Parathyroid adenoma (tissue), 2 donors: Measurements from ENCODE around the gene CDK13.

Experiments used
- H2AFZ ChIP-seq: fragments of 300-600 bp; sonication (generic); one replicate; pipeline ENCODE4 v1.7.0; 2017; ENCODE audit warnings: antibody characterized with exemption, mild to moderate bottlenecking
- H3K27ac ChIP-seq: fragments of 300-600 bp; sonication (generic); one replicate; pipeline ENCODE4 v1.7.0; 2017
- H3K27me3 ChIP-seq: fragments of 300-600 bp; sonication (generic); one replicate; pipeline ENCODE4 v1.7.0; 2017; ENCODE audit warnings: low read length; ENCODE audit not compliant: control insufficient read depth, insufficient read depth
- H3K36me3 ChIP-seq: fragments of 300-600 bp; sonication (generic); one replicate; pipeline ENCODE4 v1.7.0; 2017; ENCODE audit warnings: low read length; ENCODE audit not compliant: control insufficient read depth, insufficient read depth
- H3K4me1 ChIP-seq: fragments of 300-600 bp; sonication (generic); one replicate; pipeline ENCODE4 v1.7.0; 2017; ENCODE audit warnings: control low read depth
- H3K4me2 ChIP-seq: fragments of 300-600 bp; sonication (generic); one replicate; pipeline ENCODE4 v1.7.0; 2017; ENCODE audit warnings: low read length
- H3K4me3 ChIP-seq: fragments of 300-600 bp; sonication (generic); one replicate; pipeline ENCODE4 v1.7.0; 2017; ENCODE audit warnings: low read depth, low read length
- H3K79me2 ChIP-seq: fragments of 300-600 bp; sonication (generic); one replicate; pipeline ENCODE4 v1.7.0; 2017; ENCODE audit warnings: control low read depth
- H3K9ac ChIP-seq: fragments of 300-600 bp; sonication (generic); one replicate; pipeline ENCODE4 v1.7.0; 2017; ENCODE audit warnings: mild to moderate bottlenecking
- H3K9me3 ChIP-seq: fragments of 300-600 bp; sonication (generic); one replicate; pipeline ENCODE4 v1.7.0; 2017; ENCODE audit warnings: low read length; ENCODE audit not compliant: control insufficient read depth
- CTCF ChIP-seq: fragments of 300-600 bp; sonication (generic); IDR thresholded peaks from one replicate; pipeline ENCODE4 v1.7.0; 2017; ENCODE audit warnings: antibody characterized with exemption, mild to moderate bottlenecking
- donor health status: primary hyperparathyroidism.

Gene CDK13

GRCh38 chr7:40001649-40002048, 51.6 kb downstream of the CDK13 start:
- H3K4me1 ChIP-seq = no peaks in the 10 kb centered on the region
- H3K27ac ChIP-seq = no peak overlapping the region
- H3K9ac ChIP-seq = no peak overlapping the region
- no peak overlapping the region for H3K4me2 ChIP-seq
- no peaks in the 10 kb centered on the region for H3K36me3 ChIP-seq
- no peak for TF ChIP-seq CTCF
- H3K9me3 ChIP-seq = no peaks in the 10 kb centered on the region
- no peak overlapping the region for H3K4me3 ChIP-seq
- H3K79me2 ChIP-seq = peaks cover 5% of the 10 kb centered on the region
- H3K27me3 ChIP-seq = no peaks in the 10 kb centered on the region
- H2AFZ ChIP-seq = no peak overlapping the region

GRCh38 chr7:40003597-40003996, 53.5 kb downstream of the CDK13 start:
- H3K9ac ChIP-seq = no peak overlapping the region
- no peaks in the 10 kb centered on the region for H3K36me3 ChIP-seq

GRCh38 chr7:40008223-40008815, 58.3 kb downstream of the CDK13 start:
- no peaks in the 10 kb centered on the region for H3K36me3 ChIP-seq
- H3K27me3 ChIP-seq = no peaks in the 10 kb centered on the region
- peaks cover 6% of the 10 kb centered on the region for H3K79me2 ChIP-seq
- H2AFZ ChIP-seq = no peak overlapping the region
- no peak for TF ChIP-seq CTCF
- no peaks in the 10 kb centered on the region for H3K9me3 ChIP-seq
- no peak overlapping the region for H3K27ac ChIP-seq
- no peak overlapping the region for H3K4me3 ChIP-seq
- H3K9ac ChIP-seq = no peak overlapping the region
- H3K4me2 ChIP-seq = no peak overlapping the region
- no peaks in the 10 kb centered on the region for H3K4me1 ChIP-seq

More at GRCh38 chr7:40003597-40003996, 53.5 kb downstream of the CDK13 start:
- H2AFZ ChIP-seq = no peak overlapping the region
- no peak overlapping the region for H3K4me3 ChIP-seq
- no peak overlapping the region for H3K27ac ChIP-seq
- H3K9me3 ChIP-seq = no peaks in the 10 kb centered on the region
- no peak overlapping the region for H3K4me2 ChIP-seq
- TF ChIP-seq CTCF = no peak
- H3K27me3 ChIP-seq = no peaks in the 10 kb centered on the region
- peaks cover 7% of the 10 kb centered on the region for H3K79me2 ChIP-seq
- no peaks in the 10 kb centered on the region for H3K4me1 ChIP-seq

- Histone ChIP-seq H3K4me3 (no peak overlapping the region), H3K79me2 (peaks cover 6% of the 10 kb centered on the region), H2AFZ (no peak overlapping the region), H3K27me3 (no peaks in the 10 kb centered on the region), H3K4me2 (no peak overlapping the region), H3K36me3 (no peaks in the 10 kb centered on the region), H3K4me1 (no peaks in the 10 kb centered on the region), H3K9me3 (no peaks in the 10 kb centered on the region), H3K9ac (no peak overlapping the region), H3K27ac (no peak overlapping the region)
- TF ChIP-seq CTCF = no peak
These were observed 59.2 kb downstream of the CDK13 start for GRCh38 chr7:40009301-40009700.

GRCh38 chr7:40014376-40014775, 64.3 kb downstream of the CDK13 start:
- no peak for TF ChIP-seq CTCF
- Histone ChIP-seq H3K27me3 (no peaks in the 10 kb centered on the region), H3K9ac (no peak overlapping the region), H3K4me2 (no peak overlapping the region), H2AFZ (no peak overlapping the region), H3K4me1 (no peaks in the 10 kb centered on the region), H3K27ac (no peak overlapping the region), H3K9me3 (no peaks in the 10 kb centered on the region), H3K36me3 (no peaks in the 10 kb centered on the region), H3K4me3 (no peak overlapping the region), H3K79me2 (peaks cover 3% of the 10 kb centered on the region)
